ENCODE data around the gene CHRDL2.

CHRDL2 gene

DNA sequence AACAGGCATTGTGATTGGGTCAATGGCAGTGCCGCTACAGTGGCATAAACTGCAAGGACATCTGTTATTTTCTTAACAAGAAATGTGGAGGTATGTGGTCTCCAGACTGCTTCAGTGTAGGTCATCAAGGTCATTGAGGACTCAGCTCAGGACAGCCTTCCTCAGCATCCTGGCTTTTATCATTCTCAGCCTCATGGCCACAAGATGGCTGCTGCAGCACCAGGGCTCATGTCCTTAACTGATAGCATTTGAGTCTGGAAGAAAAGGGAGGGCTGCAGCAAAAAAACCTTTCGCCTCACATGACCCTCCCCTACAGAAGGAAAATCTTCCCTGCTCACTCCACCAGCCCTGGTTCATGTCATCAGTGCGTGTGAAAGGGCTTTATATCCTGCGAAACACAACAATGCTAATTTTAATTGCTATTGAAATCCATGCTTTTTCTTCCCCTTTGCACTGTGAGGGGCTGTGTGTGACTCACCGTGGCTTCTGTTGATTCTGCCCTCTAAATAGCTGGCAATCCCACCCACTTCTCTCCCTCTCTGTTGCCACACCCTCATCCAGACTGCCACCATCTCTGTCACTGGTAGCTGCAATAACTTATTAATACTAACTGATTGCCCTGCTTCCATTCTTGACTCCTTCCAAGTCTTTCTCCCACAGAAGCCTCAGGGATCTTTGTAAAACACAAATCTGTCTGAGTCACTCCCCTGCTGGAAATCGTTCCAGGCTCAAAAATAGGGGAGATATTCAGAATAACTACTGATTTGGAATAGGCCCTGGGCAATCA lies 43.8 kb downstream of the CHRDL2 start:
- no peak for DNase-seq (ENCODE audit: extremely low read depth, low read depth)
- TF ChIP-seq, protein P1, sequence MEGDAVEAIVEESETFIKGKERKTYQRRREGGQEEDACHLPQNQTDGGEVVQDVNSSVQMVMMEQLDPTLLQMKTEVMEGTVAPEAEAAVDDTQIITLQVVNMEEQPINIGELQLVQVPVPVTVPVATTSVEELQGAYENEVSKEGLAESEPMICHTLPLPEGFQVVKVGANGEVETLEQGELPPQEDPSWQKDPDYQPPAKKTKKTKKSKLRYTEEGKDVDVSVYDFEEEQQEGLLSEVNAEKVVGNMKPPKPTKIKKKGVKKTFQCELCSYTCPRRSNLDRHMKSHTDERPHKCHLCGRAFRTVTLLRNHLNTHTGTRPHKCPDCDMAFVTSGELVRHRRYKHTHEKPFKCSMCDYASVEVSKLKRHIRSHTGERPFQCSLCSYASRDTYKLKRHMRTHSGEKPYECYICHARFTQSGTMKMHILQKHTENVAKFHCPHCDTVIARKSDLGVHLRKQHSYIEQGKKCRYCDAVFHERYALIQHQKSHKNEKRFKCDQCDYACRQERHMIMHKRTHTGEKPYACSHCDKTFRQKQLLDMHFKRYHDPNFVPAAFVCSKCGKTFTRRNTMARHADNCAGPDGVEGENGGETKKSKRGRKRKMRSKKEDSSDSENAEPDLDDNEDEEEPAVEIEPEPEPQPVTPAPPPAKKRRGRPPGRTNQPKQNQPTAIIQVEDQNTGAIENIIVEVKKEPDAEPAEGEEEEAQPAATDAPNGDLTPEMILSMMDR (IDR thresholded peaks at IDR 0.05; ENCODE audit: low read depth, low read length, missing control alignments): no peak
- H3K4me3 ChIP-seq (replicated peaks; ENCODE audit: low read depth, low read length): no peak overlapping the region

DNA sequence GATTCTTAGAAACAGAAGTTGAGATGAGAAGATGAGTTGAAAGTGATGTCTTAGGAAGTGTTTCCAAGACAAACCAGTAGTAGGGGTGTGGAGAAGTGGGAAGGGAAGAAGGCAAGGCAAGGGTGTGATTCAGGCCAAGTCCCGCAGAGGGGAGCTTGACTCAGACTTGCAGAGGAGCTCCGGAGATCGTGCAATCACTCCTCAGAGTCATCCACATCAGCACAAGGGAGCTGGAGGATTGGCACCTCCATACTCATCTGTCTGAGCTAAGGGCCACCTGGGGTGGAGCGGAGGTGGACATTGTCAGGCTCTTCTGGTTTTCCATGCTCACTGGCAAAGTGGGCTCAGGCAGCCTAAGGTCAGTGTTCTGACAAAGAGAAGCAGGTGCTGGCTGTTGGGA lies 44.4 kb downstream of the CHRDL2 start:
- TF ChIP-seq, protein P1 (IDR thresholded peaks at IDR 0.05; ENCODE audit: low read depth, low read length, missing control alignments): no peak
- DNase-seq (ENCODE audit: extremely low read depth, low read depth): no peak
- H3K4me3 ChIP-seq (replicated peaks; ENCODE audit: low read depth, low read length): no peak overlapping the region

DNA sequence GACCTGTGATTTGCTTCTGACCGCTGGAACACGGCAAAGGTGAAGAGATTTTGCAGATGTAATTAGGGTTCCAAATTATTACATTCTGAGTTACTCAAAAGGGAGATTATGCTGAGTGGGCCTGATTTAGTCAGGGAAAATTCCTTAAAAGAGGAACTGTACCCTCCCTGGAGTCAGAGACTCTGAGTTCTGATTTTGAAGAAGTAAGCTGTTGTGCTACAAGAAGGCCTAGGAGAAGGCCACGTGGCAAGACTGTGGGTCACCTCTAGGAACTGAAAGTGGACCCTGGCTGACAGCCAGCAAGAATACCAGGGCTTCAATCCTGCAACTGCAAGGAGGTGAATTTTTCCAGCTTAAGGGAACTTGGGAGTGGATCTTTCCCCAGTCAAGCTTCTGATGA lies 45.3 kb downstream of the CHRDL2 start:
- TF ChIP-seq, protein P1 (IDR thresholded peaks at IDR 0.05; ENCODE audit: low read depth, low read length, missing control alignments): no peak
- DNase-seq (ENCODE audit: extremely low read depth, low read depth): no peak
- no peak overlapping the region for H3K4me3 ChIP-seq (replicated peaks; ENCODE audit: low read depth, low read length)

DNA sequence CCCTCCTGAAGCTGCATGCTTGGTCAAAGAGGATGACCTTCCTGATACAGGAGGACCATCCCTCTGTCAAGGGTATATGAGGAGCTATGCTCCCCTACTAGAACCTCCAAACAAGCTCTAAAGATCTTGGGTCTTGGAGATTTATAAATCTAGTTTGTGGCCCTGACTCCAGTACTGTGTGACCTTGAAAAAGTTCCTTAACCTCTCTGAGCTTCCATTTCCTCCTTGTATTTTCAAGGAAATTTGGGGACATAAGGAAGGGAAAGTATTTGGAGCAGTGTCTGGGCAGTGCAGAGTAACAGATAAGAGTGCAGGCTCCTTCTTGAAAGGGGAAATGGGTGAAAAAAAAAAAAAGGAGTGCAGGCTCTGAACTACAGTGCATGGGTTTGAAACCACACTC lies 45.9 kb downstream of the CHRDL2 start:
- TF ChIP-seq, protein P1 (IDR thresholded peaks at IDR 0.05; ENCODE audit: low read depth, low read length, missing control alignments): no peak
- no peak for DNase-seq (ENCODE audit: extremely low read depth, low read depth)
- no peak overlapping the region for H3K4me3 ChIP-seq (replicated peaks; ENCODE audit: low read depth, low read length)

DNA sequence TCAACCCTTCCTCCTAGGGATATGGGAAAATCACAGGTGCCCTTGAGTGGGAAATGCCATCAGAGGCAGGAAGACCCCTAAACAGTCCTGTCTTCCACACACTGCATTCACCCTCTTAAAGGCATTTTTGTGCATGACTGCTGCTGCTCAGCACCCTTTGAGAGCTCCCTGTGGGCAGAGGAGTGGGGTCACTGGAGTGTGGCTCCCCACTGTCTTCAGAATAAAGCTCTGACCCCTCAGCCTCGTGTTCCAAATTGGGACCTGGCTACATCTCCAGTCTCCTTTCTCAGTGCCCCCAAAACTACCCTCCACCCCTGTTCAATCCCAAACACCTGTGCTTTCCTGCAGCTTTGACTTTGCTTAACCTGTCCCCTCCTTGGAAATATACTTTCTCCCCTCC lies 46.6 kb downstream of the CHRDL2 start:
- H3K4me3 ChIP-seq (replicated peaks; ENCODE audit: low read depth, low read length): no peak overlapping the region
- no peak for DNase-seq (ENCODE audit: extremely low read depth, low read depth)
- TF ChIP-seq, protein P1 (IDR thresholded peaks at IDR 0.05; ENCODE audit: low read depth, low read length, missing control alignments): no peak

DNA sequence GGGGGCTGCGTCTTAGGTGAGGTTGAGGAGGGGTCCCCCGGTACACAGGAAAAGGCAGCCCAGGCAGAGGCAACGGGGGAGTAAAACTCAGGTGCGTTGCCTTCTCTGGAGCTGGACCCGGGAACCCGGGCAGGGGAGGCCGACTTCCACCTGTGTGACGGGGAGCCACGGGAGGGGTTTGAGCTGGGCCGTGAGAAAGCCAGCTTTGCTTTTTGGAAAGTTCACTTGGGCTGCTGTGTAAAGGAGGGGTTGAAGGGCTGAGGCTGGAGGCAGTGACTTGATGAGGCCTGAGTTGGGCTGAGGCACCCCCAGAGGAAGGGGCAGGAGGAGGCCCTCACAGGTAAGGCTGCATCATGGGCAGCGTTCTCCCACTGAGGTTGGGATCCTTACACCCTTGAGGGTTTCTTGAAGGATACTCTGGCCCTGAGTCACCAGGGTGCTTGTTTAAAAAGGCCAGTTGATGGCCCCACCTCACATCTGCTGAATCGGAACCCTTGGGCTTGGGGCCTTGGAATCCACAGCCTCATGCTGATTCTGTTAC lies 47.2 kb downstream of the CHRDL2 start:
- DNase-seq (ENCODE audit: extremely low read depth, low read depth): no peak
- TF ChIP-seq, protein P1 (IDR thresholded peaks at IDR 0.05; ENCODE audit: low read depth, low read length, missing control alignments): no peak
- H3K4me3 ChIP-seq (replicated peaks; ENCODE audit: low read depth, low read length): peak overlapping the region; percentile 3
